GM13977 (cell line): ENCODE data around the gene FAM200B.

Experiments
- DNase-seq: peaks from one replicate; pipeline ENCODE4 v3.0.0; 2012; ENCODE audit warnings: low spot score
- CTCF ChIP-seq: IDR thresholded peaks from 2 replicates; pipeline ENCODE4 v1.5.1; 2012; ENCODE audit warnings: mild to moderate bottlenecking, control low read depth; ENCODE audit not compliant: insufficient read depth; ENCODE audit errors: extremely low read depth, missing control alignments
- in situ Hi-C: fragments of 300-500 bp; cut with MboI; formaldehyde crosslinking; loops from one replicate; pipeline ENCODE4 v1.12.0; 2022; ENCODE audit warnings: low sequenced_read_pairs, low pct_unique_long_range_greater_than_20kb, mixed read lengths, inconsistent platforms; ENCODE audit not compliant: unreplicated experiment

The FAM200B gene

GRCh38 chr4:15691346-15692135 lies 9.9 kb downstream of the FAM200B start:
- in situ Hi-C loops = no loop called here
- no peak for DNase-seq
- TF ChIP-seq CTCF = no peak

DNA sequence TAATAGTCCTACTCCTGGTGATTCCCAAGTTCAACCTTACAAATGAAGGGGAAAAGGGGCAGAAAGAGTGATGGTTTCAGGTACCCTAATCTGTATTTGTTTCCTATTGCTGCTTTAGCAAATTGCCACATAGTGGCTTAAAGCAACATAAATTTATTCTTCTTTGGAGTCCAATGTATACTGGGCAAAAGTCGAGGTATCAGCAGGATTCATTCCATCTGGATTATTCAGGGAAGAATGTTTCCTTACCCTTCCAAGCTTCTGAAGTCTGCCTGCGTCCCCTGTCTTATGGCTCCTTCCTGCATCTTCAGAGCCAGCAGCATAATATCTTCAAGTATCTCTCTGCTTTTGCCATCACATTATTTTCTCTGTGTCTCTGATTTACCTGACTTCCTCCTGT lies 11.0 kb downstream of the FAM200B start:
- DNase-seq = no peak
- in situ Hi-C loops = no loop called here
- no peak for TF ChIP-seq CTCF

- DNase-seq = no peak
- in situ Hi-C loops = no loop called here
These were observed 12.8 kb downstream of the FAM200B start for GRCh38 chr4:15694431-15694830.

DNA sequence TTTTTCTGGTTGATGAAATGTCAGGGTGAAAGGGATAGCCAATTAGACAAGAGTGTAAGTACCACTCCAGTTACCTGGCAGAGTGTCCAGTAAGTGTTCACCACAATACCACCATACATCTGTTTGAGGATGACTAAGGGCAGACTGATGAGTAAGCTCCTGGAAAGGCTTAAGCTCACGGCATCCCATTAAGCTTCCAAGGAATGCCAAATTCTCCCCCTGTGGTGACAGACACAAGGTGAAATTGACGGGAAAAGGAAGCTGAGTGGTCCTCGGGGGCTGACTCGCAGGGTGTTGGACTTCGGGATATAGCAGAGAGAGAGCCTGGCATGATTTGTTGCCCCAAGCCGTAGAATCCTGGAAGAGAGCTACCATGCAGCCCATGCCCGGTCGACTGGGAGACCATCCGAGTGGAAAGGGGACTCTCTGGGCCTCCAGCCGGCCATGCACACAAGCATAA lies 13.6 kb downstream of the FAM200B start:
- no peak for TF ChIP-seq CTCF
- no peak for DNase-seq
- in situ Hi-C loops = no loop called here

More at GRCh38 chr4:15694431-15694830, 12.8 kb downstream of the FAM200B start:
- TF ChIP-seq CTCF = no peak

DNA sequence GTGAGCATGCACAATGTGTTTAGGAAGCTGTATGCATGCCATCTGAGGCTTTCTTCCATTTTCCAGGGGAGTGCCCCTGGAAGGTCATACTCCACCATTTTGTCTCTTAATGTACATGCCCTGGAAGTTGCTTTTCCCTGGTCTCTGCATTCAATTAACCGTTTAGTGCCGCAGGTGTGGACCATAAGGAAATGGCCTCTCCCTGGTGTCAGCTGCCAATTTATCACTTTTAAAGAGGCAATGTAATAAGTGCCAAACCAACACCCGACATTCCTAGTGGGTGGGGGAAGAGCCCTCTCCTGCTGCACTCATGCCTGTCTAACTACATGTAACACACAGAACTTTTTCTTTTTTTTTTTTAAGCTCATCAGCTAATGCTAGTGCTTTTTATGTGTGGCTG lies 14.1 kb downstream of the FAM200B start:
- in situ Hi-C loops = no loop called here
- TF ChIP-seq CTCF = no peak

DNA sequence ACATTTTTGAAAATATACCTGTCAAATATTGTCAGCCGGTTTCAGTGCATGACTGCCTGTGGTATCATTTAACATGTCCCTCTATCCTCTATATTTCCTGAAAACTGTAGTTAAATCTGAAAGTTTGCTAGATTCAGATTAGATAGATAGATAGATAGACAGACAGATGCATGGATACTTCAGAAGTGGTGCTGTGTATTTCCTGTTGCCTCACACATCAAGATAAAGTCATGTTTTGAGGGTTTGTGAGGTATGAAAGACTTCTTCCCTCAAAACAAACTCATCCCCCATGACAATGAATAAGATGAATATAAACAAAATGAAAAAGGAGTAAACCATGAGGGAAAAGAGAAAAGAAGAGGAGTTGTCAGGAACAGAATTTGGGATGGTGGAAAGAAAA lies 15.2 kb downstream of the FAM200B start:
- in situ Hi-C loops = no loop called here
- no peak for DNase-seq
- no peak for TF ChIP-seq CTCF

More for the DNA sequence above, 14.1 kb downstream of the FAM200B start:
- no peak for DNase-seq
